SHP77 (cell line): ENCODE measurements around the gene CC2D2B.
"Not testable (repeated sequence)": the region's sequence is repeated elsewhere in the genome, so short reads cannot be mapped to it uniquely, and the experiment has no call there.

Experiments
- DNase-seq, 2 experiments: peaks; one replicate each; lab custom pipeline; 2025; lab: John Stamatoyannopoulos, UW

CC2D2B gene

GRCh38 chr10:96017191-96017687 is 109.5 kb downstream of the CC2D2B start:
- peak; percentile 46 to 56 for DNase-seq

- no peak for DNase-seq
These were observed 113.6 kb downstream of the CC2D2B start for GRCh38 chr10:96021332-96021731.

- no peak for DNase-seq
These were observed 115.0 kb downstream of the CC2D2B start for GRCh38 chr10:96022739-96023138.

GRCh38 chr10:96023168-96023567 is 115.4 kb downstream of the CC2D2B start:
- DNase-seq: no peak

GRCh38 chr10:96025566-96025965 is 117.8 kb downstream of the CC2D2B start:
- DNase-seq: peak in 1 of 2 experiments; percentile 6

GRCh38 chr10:96034625-96035024 is 126.8 kb downstream of the CC2D2B start:
- no peak for DNase-seq

- no peak for DNase-seq
These were observed 131.0 kb downstream of the CC2D2B start for GRCh38 chr10:96038476-96039387.

- DNase-seq: no peak
These were observed 133.4 kb downstream of the CC2D2B start for GRCh38 chr10:96041146-96041545.

GRCh38 chr10:96043033-96043892 is 135.5 kb downstream of the CC2D2B start, which contains the start of gene CCNJ:
TSS of gene CCNJ (plus strand) at chr10:96043583. CDS start at chr10:96044394, 811 bp downstream.
- DNase-seq: peak; percentile 79 to 91

GRCh38 chr10:96043893-96044715 is 136.3 kb downstream of the CC2D2B start:
- peak; percentile 48 for DNase-seq

GRCh38 chr10:96044736-96045135 is 137.0 kb downstream of the CC2D2B start:
- no peak for DNase-seq

- no peak for DNase-seq
These were observed 138.8 kb downstream of the CC2D2B start for GRCh38 chr10:96046546-96046945.

- no peak for DNase-seq
These were observed 139.4 kb downstream of the CC2D2B start for GRCh38 chr10:96047004-96047649.

GRCh38 chr10:96047925-96048324 is 140.2 kb downstream of the CC2D2B start:
- not testable (repeated sequence) for DNase-seq

GRCh38 chr10:96049340-96049739 is 141.6 kb downstream of the CC2D2B start:
- no peak for DNase-seq

- no peak for DNase-seq
These were observed 146.2 kb downstream of the CC2D2B start for GRCh38 chr10:96053985-96054384.

- DNase-seq: no peak
These were observed 149.0 kb downstream of the CC2D2B start for GRCh38 chr10:96056787-96057186.

- no peak for DNase-seq
These were observed 153.5 kb downstream of the CC2D2B start for GRCh38 chr10:96061232-96061631.

GRCh38 chr10:96072674-96073073 is 164.9 kb downstream of the CC2D2B start:
- DNase-seq: no peak

- no peak for DNase-seq
These were observed 165.9 kb downstream of the CC2D2B start for GRCh38 chr10:96073722-96074121.

- DNase-seq: no peak
These were observed 167.0 kb downstream of the CC2D2B start for GRCh38 chr10:96074776-96075175.
